ENCODE results near the gene IQSEC3. TPM values are rescaled to one million over a fixed set of nuclear protein-coding genes. Genes with fewer than 3 reads are reported as not detected.
"Not testable (repeated sequence)": the region's sequence is repeated elsewhere in the genome, so short reads cannot be mapped to it uniquely, and the experiment has no call there.

The IQSEC3 gene
- total RNA-seq, 1 experiment from 2014 or later: not detected

DNA sequence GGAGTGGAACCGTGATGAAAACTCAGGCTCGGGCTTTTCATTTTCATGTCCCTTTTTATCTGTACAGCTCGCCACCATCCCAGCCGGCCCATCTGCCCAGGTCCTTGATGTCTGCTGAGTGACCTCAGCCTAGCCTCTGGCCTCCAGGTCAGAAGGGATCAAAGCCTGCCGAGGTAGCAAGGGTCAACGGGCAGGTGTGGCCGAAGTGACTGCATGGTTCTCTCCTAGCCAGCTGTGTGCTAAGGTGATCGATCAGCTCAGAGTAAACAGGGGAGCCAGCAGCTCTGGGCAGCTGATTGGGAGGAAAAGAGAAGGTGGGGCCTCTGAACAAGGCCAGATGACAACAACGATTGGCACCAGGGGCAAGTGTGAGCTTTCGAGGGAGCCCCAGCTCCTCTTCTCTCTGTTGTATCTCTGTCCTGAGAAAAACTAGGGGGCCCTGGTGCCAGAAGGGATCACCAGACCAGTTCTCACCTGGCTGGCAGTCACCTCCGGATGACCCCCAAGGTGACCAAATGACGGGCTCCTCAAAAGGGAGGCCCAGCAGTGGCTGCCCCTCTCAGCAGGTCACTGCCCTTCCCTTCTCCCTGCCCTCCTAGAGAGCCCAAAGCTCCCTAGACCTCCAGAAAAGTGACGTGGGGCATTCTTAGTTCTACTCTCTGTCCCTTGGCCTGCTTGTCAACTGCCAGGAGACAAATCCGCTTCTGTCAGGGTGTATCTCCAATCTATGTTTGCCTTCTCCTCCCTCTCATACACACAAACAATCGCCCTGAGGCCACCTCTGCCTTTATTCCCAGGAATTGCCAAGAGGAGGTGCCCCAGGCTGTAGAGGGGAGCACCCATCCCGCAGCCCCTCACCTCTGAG, 143.9 kb downstream of the IQSEC3 start:
- Histone ChIP-seq H3K36me3 (no peaks in the 10 kb centered on the region), H3K27me3 (peaks cover 56% of the 10 kb centered on the region), H3K4me1 (no peaks in the 10 kb centered on the region), H3K4me3 (no peak overlapping the region), H3K27ac (no peak overlapping the region), H3K9me3 (replicated peaks) (no peaks in the 10 kb centered on the region)
- DNase-seq: no peak

DNA sequence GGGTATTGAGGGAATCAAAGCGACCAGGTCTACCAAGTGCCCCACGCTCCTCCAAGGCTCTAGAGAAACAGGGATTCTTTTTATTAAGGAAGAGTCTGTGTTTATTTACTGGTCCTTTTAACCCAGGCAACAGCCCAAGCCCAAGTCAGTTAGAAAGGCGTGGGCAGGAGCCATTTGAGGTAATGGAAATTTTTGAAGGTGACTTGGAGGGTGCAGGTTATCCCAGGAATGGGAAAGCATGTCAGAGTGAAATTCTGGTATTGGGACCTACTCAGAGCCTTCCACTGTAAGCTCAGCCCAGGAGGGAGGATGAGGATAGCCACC, 144.5 kb downstream of the IQSEC3 start:
- Histone ChIP-seq H3K27ac (no peak overlapping the region), H3K4me1 (no peaks in the 10 kb centered on the region), H3K27me3 (peaks cover 57% of the 10 kb centered on the region), H3K36me3 (no peaks in the 10 kb centered on the region), H3K9me3 (replicated peaks) (no peaks in the 10 kb centered on the region), H3K4me3 (no peak overlapping the region)
- DNase-seq: no peak

DNA sequence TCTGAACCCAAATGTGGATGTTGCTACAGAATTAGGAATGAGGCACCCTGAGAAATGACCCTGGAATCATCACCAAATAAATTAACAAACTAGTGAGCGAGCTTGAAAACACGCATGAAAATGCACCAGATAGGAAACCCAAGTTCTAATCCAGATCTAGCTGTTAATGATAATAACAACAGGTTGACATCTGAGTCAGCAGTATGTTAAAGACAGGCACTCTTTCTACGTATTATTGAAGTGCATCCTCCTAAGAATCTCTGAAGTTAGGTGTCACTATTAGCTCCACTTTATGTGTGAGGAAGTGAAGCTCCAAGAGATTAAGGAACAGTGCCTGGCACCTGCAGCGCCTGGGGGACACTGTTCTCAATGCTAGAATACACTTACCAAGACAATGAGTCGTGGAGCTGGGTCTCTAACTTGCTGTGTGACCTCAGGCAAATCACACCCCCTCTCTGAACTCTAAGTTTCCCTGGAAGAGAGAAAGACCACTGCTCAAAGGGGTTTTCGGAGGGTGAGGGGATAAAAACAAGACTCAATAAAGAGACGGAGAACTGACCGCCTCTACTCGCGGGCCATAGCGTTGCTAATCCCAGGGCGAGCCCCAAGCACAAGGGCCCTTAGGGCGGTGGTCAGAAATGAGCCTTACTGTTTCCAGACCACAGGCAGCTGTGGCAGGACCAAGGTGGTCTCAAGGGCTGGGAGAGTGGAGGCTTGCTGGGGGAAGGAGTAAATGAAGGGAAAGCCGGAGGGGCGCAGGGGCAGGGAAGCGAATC, 145.3 kb downstream of the IQSEC3 start:
- H3K27me3 ChIP-seq: peaks cover 57% of the 10 kb centered on the region
- DNase-seq: no peak
- no peak overlapping the region for H3K27ac ChIP-seq

DNA sequence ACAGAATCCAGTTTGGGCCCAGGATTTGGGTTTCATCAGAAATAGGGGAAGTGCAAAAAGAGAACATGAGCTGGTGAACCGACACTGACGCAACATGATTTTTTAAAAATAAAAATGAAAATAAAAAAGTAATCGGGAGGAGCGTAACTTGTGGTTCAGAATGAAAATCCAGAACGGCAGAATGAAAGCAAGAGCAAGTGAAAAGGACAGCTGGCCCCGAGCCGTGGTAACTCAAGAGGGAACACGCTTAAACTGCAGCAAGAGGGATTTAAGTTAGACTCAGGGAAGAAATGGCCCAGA, 145.8 kb downstream of the IQSEC3 start:
- Histone ChIP-seq H3K4me1 (no peaks in the 10 kb centered on the region), H3K4me3 (no peak overlapping the region), H3K36me3 (no peaks in the 10 kb centered on the region), H3K9me3 (replicated peaks) (no peaks in the 10 kb centered on the region), H3K27me3 (peaks cover 56% of the 10 kb centered on the region), H3K27ac (no peak overlapping the region)
- no peak for DNase-seq

More for the DNA sequence above, 145.3 kb downstream of the IQSEC3 start:
- Histone ChIP-seq H3K4me1 (no peaks in the 10 kb centered on the region), H3K4me3 (no peak overlapping the region), H3K36me3 (no peaks in the 10 kb centered on the region), H3K9me3 (replicated peaks) (no peaks in the 10 kb centered on the region)

DNA sequence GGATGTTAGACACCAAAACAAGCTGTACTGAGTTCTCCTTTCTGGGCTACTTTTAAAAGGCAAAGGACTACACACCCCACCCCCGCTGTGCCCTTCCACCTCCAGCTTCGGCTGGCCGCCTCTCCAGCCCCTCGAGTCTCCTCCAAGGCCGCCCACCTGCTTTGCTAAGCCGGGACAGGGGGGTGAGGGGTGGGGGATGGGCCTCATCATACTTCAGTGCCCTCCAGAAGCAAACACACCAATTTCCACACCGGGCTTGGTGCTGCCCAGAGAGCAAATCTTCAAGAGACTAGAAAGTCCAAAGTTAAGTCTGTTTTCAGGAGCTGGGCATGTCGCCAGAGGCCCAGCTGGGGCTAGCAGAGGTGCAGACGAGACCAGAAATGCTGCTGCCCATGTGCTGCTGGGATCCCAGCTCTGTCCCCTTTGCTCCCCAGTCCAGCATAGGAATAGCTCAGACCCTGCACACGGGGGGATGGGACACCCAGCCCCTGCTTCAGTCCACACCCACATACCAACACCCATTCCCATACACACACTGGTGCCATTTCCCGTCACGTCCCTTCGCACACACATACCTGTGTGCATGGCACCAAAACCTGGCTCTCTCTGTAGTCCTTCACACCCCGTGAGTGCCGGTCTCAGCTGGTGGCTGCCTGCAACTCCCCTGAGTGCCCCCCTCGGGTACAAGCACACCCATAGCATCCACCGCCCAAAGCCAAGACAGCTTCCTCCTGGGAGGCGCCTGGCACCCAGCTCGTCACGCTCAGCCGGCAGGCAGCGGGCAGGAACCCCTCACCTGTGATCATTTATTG, 146.4 kb downstream of the IQSEC3 start:
- Histone ChIP-seq H3K27me3 (peaks cover 52% of the 10 kb centered on the region), H3K4me1 (no peaks in the 10 kb centered on the region), H3K36me3 (no peaks in the 10 kb centered on the region), H3K27ac (no peak overlapping the region), H3K4me3 (no peak overlapping the region), H3K9me3 (replicated peaks) (no peaks in the 10 kb centered on the region)
- no peak for DNase-seq

DNA sequence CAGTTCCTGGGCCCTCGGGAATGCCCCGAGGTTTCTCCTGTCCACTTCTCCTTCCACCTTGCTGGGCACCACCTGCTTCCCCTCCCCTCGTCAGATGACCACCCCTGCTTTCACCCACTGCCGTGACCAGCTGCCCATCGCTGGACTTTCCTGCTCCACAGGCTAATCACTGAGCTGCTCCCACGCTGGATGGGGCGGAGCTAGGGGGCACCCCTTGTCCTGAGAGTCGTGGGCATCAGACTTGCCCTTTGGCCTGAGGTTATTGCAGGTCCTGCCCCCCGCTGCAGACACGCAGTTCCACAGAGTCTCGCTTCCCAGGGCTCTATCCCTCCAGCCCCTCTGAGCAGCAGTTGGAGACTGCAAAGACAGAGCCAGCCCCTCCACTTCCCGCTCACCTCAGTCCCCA, 147.0 kb downstream of the IQSEC3 start:
- Histone ChIP-seq H3K36me3 (no peaks in the 10 kb centered on the region), H3K27me3 (peaks cover 49% of the 10 kb centered on the region)

DNA sequence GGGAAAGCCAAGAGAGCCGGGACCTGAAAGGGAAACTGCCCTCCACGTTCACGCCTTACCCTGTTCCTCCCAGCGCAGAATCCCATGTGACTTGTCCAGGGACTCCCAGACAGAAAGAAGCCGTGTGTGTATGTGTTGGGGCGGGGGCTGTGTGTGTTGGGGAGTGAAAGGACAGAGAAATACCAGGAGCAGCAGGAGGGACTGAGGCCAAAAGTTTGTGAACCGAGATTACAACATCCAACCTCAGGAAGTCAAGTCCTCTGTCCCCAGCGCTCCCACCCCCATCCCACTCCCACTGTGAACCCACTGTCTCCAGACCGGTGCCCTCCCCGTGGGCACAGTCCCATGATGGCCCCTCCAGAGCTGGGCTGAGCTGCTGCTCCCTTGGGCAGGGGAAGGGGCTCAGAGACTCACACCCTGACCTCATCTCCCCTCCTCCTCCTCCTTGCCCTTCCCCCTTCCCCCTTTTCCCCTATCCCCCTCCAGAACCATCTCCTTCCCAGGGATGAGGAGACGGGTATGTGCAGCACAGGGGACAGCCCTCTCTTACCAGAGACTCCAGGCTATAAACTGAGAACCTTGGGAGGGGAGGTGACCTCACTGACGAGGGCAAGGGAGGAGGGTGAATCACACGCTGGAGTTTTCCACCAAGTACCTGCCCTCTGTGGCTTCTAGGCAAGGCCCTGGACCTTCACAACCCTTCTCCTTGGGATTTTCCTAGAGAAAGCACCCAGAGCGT, 147.6 kb downstream of the IQSEC3 start, which contains the start of gene SLC6A12:
Gene SLC6A12 (minus strand): TSS at position 155 of the 739 bp plus-strand sequence. CDS start 4,171 bp downstream, outside the sequence.
- H3K4me1 ChIP-seq: no peaks in the 10 kb centered on the region
- H3K9me3 ChIP-seq (replicated peaks): no peaks in the 10 kb centered on the region
- no peak within 1 kb of the TSS for H3K27ac ChIP-seq
- no peak for DNase-seq
- H3K27me3 ChIP-seq: peaks cover 44% of the 10 kb centered on the region
- H3K4me3 ChIP-seq: no peak within 1 kb of the TSS
- H3K36me3 ChIP-seq: no peaks in the 10 kb centered on the region

More for the DNA sequence above, 147.0 kb downstream of the IQSEC3 start:
- no peaks in the 10 kb centered on the region for H3K4me1 ChIP-seq
- H3K4me3 ChIP-seq: no peak overlapping the region
- H3K27ac ChIP-seq: no peak overlapping the region
- H3K9me3 ChIP-seq (replicated peaks): no peaks in the 10 kb centered on the region
- no peak for DNase-seq

DNA sequence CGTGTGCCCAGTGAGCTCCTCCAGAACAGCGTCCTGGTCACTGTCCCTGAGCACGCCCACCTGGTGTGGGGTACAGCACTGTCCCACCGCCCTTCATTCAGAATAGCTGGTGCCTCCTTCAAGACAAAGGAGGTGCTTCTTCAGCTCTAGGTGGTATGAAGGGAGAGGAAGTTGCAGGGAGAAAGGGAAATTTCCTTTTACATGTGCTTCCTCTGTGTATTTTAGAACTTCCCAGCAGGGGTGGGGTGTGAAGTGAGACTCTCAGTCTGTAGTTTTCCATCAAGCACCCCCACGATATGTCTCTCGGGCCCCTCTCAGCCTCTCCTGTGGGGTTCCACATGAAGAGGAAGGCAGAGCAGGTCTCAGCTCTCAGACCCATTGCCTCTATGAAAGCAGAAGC, 148.5 kb downstream of the IQSEC3 start:
- H3K27me3 ChIP-seq: peaks cover 41% of the 10 kb centered on the region

DNA sequence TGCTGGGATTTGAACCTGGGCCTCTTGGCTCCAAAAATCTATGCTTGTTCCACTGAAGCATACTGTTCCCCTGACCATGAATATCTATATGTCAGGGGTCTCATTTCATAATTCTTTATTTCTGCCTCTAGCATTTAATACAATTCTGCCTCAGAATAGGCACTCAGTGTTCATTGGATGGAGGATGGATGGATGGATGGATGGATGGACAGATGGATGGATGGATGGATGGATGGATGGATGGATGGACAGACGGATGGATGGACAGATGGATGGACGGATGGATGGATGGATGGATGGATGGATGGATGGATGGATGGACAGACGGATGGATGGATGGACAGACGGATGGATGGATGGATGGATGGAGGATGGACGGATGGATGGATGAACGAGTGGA, 150.5 kb downstream of the IQSEC3 start:
- DNase-seq; H3K36me3 ChIP-seq; H3K9me3 ChIP-seq (replicated peaks); H3K4me3 ChIP-seq; H3K4me1 ChIP-seq; H3K27ac ChIP-seq: not testable (repeated sequence)
- peaks cover 34% of the 10 kb centered on the region for H3K27me3 ChIP-seq

More for the DNA sequence above, 148.5 kb downstream of the IQSEC3 start:
- no peaks in the 10 kb centered on the region for H3K36me3 ChIP-seq
- H3K4me1 ChIP-seq: no peaks in the 10 kb centered on the region
- no peak overlapping the region for H3K4me3 ChIP-seq
- no peak overlapping the region for H3K27ac ChIP-seq
- H3K9me3 ChIP-seq (replicated peaks): no peaks in the 10 kb centered on the region
- DNase-seq: no peak

DNA sequence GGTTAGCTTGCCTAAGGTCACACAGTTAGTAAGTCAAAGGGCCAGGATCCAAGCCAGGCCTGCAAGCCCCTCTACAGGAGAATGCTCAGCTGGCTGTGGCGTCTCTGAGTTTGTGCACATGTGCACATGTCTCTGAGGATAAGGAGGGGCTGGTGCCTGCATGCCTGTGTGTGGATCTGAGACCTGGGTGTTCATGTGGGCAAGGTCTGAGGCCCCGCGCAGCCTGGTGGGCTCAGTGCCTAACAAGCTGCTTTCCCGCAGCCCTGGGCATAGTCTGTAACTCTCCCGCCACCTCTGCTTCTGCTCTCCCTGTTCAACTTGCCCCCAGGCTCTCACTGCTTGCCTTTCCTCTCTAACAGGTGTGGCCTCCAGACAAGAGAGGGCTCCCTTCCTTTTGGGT, 151.7 kb downstream of the IQSEC3 start:
- no peak overlapping the region for H3K27ac ChIP-seq
- no peaks in the 10 kb centered on the region for H3K36me3 ChIP-seq
- DNase-seq: no peak
- H3K27me3 ChIP-seq: peaks cover 22% of the 10 kb centered on the region
- no peaks in the 10 kb centered on the region for H3K4me1 ChIP-seq
- no peaks in the 10 kb centered on the region for H3K9me3 ChIP-seq (replicated peaks)
- no peak overlapping the region for H3K4me3 ChIP-seq

DNA sequence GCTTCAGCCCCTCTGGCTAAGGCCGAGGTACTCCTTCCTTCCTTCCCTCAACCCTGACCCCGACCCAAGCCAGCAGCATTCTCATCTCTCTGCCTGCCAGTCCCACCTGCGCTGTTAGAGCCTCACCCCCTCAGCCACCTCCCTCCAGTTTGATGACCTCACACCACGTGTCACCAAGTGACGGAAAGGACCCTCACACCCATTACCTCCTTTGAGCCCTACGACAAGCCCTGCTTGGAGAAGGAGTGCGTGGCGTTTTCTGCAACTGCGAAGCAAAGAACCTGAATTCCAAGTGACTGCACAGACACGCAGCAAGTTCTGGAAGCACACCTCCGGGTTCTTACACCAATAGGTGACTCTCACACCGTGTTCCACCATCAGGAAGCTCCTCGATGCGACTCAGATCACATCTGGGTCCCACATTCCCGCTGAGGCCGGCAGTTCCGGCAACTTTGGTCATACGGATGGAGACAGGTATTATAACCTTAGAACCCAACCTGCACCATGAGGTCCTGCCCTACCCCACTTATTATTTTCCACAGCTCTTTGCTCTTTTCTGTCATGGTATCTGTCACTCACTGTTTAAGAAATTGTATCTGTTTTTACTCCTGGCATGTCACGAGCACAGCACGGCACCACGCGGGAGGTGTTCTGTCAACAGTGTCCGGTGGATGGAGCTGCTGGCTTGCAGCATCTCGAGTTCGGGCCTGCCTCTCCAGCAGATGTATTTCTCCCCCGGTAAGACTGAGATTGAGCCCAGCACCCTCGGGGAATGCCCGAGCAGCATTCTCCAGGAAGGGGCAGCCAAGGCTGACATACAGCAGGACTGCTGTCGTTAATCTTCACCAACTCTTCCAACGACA, 152.4 kb downstream of the IQSEC3 start:
- DNase-seq: no peak
- Histone ChIP-seq H3K36me3 (no peaks in the 10 kb centered on the region), H3K27ac (no peak overlapping the region), H3K4me3 (no peak overlapping the region), H3K9me3 (replicated peaks) (no peaks in the 10 kb centered on the region), H3K27me3 (peaks cover 14% of the 10 kb centered on the region), H3K4me1 (no peaks in the 10 kb centered on the region)

DNA sequence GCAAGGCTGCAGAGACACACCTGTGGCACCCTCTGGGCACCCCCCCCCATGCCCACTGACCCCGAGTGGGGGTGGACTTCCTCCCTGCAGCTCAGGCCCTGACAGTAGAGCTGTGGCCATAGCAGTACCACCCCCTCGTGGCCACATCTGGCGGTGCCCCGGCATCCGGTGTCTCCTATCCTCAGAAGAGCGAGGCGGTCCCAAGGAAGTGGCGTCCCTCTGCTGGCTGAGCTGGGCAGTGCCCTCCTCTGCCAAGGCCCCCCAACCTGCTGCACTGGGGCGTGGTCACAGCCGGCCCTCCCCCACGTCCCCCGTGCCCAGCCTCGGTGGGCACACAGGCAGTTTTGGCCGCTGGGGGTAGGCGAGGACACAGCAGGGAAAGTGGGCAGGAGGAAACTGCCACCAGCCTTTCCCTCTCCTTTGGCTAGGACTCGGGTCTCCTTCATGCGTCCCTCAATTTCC, 153.4 kb downstream of the IQSEC3 start:
- Histone ChIP-seq H3K4me3 (no peak overlapping the region), H3K9me3 (replicated peaks) (no peaks in the 10 kb centered on the region), H3K27me3 (peaks cover 8% of the 10 kb centered on the region; the same call in 1 of the 2 replicates), H3K27ac (no peak overlapping the region), H3K4me1 (no peaks in the 10 kb centered on the region), H3K36me3 (no peaks in the 10 kb centered on the region)
- peak; percentile 76 for DNase-seq

DNA sequence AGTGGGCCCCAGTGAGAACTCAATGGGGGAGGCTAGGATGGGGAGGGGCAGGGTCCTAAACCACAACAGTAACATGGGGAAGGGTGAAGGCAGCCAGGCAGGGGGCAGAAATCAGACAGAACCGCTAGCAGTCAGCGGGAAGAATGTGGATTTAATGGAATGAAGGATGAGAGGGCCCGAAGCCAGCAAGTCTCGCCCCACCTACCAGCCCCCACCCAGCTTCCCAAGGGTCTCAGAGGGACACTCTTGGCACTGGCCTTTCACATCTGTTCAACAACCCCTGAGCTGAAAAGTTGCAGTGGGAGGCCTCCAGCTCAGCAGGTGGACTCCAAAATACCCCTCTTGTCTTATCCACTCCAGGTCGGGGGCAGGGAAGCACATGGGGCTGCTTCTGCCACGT, 153.9 kb downstream of the IQSEC3 start:
- H3K4me1 ChIP-seq: no peaks in the 10 kb centered on the region
- no peaks in the 10 kb centered on the region for H3K9me3 ChIP-seq (replicated peaks)
- H3K4me3 ChIP-seq: no peak overlapping the region
- no peak for DNase-seq
- H3K36me3 ChIP-seq: no peaks in the 10 kb centered on the region
- H3K27ac ChIP-seq: no peak overlapping the region
- peaks cover 2% of the 10 kb centered on the region; the same call in 1 of the 2 replicates for H3K27me3 ChIP-seq
